ENCODE results near the gene COG5.

The COG5 gene

GRCh38 chr7:107394276-107394675, 169.4 kb downstream of the COG5 start:
- no peak for DNase-seq (ENCODE audit: low read depth)

- no peak for DNase-seq (ENCODE audit: low read depth)
Observed at GRCh38 chr7:107392830-107393229, 170.9 kb downstream of the COG5 start.

GRCh38 chr7:107390916-107391315, 172.8 kb downstream of the COG5 start:
- DNase-seq (ENCODE audit: low read depth): no peak

- DNase-seq (ENCODE audit: low read depth): no peak
Observed at GRCh38 chr7:107388604-107389003, 175.1 kb downstream of the COG5 start.

GRCh38 chr7:107387573-107388219, 176.0 kb downstream of the COG5 start:
- DNase-seq (ENCODE audit: low read depth): peak; percentile 65

GRCh38 chr7:107387128-107387527, 176.6 kb downstream of the COG5 start:
- DNase-seq (ENCODE audit: low read depth): peak; percentile 17

- no peak for DNase-seq (ENCODE audit: low read depth)
Observed at GRCh38 chr7:107386548-107387102, 177.1 kb downstream of the COG5 start.

- no peak for DNase-seq (ENCODE audit: low read depth)
Observed at GRCh38 chr7:107384025-107384424, 179.7 kb downstream of the COG5 start.

- no peak for DNase-seq (ENCODE audit: low read depth)
Observed at GRCh38 chr7:107383203-107383602, 180.5 kb downstream of the COG5 start.

GRCh38 chr7:107381453-107381852, 182.3 kb downstream of the COG5 start:
- no peak for DNase-seq (ENCODE audit: low read depth)

GRCh38 chr7:107373354-107373753, 190.4 kb downstream of the COG5 start:
- no peak for DNase-seq (ENCODE audit: low read depth)

- DNase-seq (ENCODE audit: low read depth): peak; percentile 79
Observed at GRCh38 chr7:107372298-107372697, 191.4 kb downstream of the COG5 start.

- no peak for DNase-seq (ENCODE audit: low read depth)
Observed at GRCh38 chr7:107370816-107371215, 192.9 kb downstream of the COG5 start.

GRCh38 chr7:107364787-107365186, 198.9 kb downstream of the COG5 start:
- DNase-seq (ENCODE audit: low read depth): peak; percentile 26

GRCh38 chr7:107359520-107360316, 204.0 kb downstream of the COG5 start:
- DNase-seq (ENCODE audit: low read depth): no peak

GRCh38 chr7:107355616-107356015, 208.1 kb downstream of the COG5 start:
- peak; percentile 37 for DNase-seq (ENCODE audit: low read depth)

- DNase-seq (ENCODE audit: low read depth): no peak
Observed at GRCh38 chr7:107354640-107355039, 209.1 kb downstream of the COG5 start.

GRCh38 chr7:107353701-107354100, 210.0 kb downstream of the COG5 start:
- DNase-seq (ENCODE audit: low read depth): no peak

GRCh38 chr7:107345898-107346297, 217.8 kb downstream of the COG5 start:
- DNase-seq (ENCODE audit: low read depth): no peak

GRCh38 chr7:107344799-107345198, 218.9 kb downstream of the COG5 start:
- no peak for DNase-seq (ENCODE audit: low read depth)

- no peak for DNase-seq (ENCODE audit: low read depth)
Observed at GRCh38 chr7:107344286-107344685, 219.4 kb downstream of the COG5 start.

- no peak for DNase-seq (ENCODE audit: low read depth)
Observed at GRCh38 chr7:107338080-107338479, 225.6 kb downstream of the COG5 start.

All from ELR (cell line).